ENCODE data around the gene UTP4.
"Not testable (repeated sequence)": the region's sequence is repeated elsewhere in the genome, so short reads cannot be mapped to it uniquely, and the experiment has no call there.

DNA sequence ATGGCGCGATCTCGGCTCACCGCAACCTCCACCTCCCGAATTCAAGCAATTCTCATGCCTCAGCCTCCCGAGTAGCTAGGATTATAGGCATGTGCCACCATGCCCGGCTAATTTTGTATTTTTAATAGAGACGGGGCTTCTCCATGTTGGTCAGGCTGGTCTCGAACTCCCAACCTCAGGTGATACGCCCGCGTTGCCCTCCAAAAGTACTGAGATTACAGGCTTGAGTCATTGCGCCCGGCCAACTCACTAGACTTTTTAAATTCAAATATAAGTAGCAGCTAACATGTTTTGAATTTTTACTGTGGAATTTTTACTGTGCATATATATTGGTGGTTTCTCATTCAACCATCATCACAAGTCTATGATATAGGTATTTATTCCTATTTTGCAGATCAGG lies 7.5 kb upstream of the UTP4 start:
- TF ChIP-seq, protein P1, sequence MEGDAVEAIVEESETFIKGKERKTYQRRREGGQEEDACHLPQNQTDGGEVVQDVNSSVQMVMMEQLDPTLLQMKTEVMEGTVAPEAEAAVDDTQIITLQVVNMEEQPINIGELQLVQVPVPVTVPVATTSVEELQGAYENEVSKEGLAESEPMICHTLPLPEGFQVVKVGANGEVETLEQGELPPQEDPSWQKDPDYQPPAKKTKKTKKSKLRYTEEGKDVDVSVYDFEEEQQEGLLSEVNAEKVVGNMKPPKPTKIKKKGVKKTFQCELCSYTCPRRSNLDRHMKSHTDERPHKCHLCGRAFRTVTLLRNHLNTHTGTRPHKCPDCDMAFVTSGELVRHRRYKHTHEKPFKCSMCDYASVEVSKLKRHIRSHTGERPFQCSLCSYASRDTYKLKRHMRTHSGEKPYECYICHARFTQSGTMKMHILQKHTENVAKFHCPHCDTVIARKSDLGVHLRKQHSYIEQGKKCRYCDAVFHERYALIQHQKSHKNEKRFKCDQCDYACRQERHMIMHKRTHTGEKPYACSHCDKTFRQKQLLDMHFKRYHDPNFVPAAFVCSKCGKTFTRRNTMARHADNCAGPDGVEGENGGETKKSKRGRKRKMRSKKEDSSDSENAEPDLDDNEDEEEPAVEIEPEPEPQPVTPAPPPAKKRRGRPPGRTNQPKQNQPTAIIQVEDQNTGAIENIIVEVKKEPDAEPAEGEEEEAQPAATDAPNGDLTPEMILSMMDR (IDR thresholded peaks at IDR 0.05), result not testable (repeated sequence)
- not testable (repeated sequence) for TF ChIP-seq POLR2A, POLR2AphosphoS5 (IDR thresholded peaks at IDR 0.05)

All from gastroesophageal sphincter (tissue), 3 donors.